HG03066 (cell line): ENCODE data around the gene LOXL1.

Source experiments
- ATAC-seq: cut with Tn5 transposase; IDR thresholded peaks from one replicate; pipeline ENCODE4 v1.9.1; 2021; ENCODE audit warnings: low read depth; ENCODE audit not compliant: unreplicated experiment

The LOXL1 gene

GRCh38 chr15:73990250-73991005 is 64.2 kb downstream of the LOXL1 start:
- ATAC-seq, result no peak

GRCh38 chr15:73991260-73991659 is 65.0 kb downstream of the LOXL1 start:
- no peak for ATAC-seq

- ATAC-seq, result peak; percentile 58
Measured at GRCh38 chr15:73991726-73992593, 65.7 kb downstream of the LOXL1 start, which contains the start of gene STOML1. Gene STOML1 (minus strand): TSS chr15:73992295. CDS start chr15:73992223, 72 bp downstream.

GRCh38 chr15:73992594-73992898 is 66.3 kb downstream of the LOXL1 start:
- ATAC-seq, result no peak

- no peak for ATAC-seq
Measured at GRCh38 chr15:73993211-73993994, 67.1 kb downstream of the LOXL1 start.

- ATAC-seq, result peak; percentile 76
Measured at GRCh38 chr15:73994413-73994883, 68.2 kb downstream of the LOXL1 start, which contains the start of gene PML. Gene PML (plus strand): TSS chr15:73994716. CDS start chr15:73994813, 97 bp downstream.

GRCh38 chr15:73994912-73995622 is 68.8 kb downstream of the LOXL1 start:
- ATAC-seq, result no peak

GRCh38 chr15:73996267-73996666 is 70.0 kb downstream of the LOXL1 start:
- no peak for ATAC-seq

GRCh38 chr15:73996939-73997338 is 70.7 kb downstream of the LOXL1 start:
- ATAC-seq, result no peak

- no peak for ATAC-seq
Measured at GRCh38 chr15:73997986-73998385, 71.7 kb downstream of the LOXL1 start.
